ENCODE results near the gene PITPNC1. TPM values are rescaled to one million over a fixed set of nuclear protein-coding genes. Genes with fewer than 3 reads are reported as not detected.
"Not testable (repeated sequence)": the region's sequence is repeated elsewhere in the genome, so short reads cannot be mapped to it uniquely, and the experiment has no call there.

Gene PITPNC1
- total RNA-seq, 1 donor from 2014 or later, result 13.0 TPM

GRCh38 chr17:67469208-67469980 is 92.3 kb downstream of the PITPNC1 start:
- TF ChIP-seq CTCF (IDR thresholded peaks at IDR 0.05; ENCODE audit: insufficient read depth, low read length, poor library complexity, severe bottlenecking), result no peak
- no peaks in the 10 kb centered on the region for H3K27me3 ChIP-seq (ENCODE audit: control insufficient read depth, insufficient read depth, low read length)
- DNase-seq (ENCODE audit: low read depth), result no peak
- H3K4me3 ChIP-seq (ENCODE audit: low read depth, low read length), result no peak overlapping the region
- no peaks in the 10 kb centered on the region for H3K36me3 ChIP-seq (ENCODE audit: control insufficient read depth, insufficient read depth, low read length)

- Histone ChIP-seq H3K4me3 (ENCODE audit: low read depth, low read length) (no peak overlapping the region), H3K27me3 (ENCODE audit: control insufficient read depth, insufficient read depth, low read length) (no peaks in the 10 kb centered on the region), H3K36me3 (ENCODE audit: control insufficient read depth, insufficient read depth, low read length) (no peaks in the 10 kb centered on the region)
- no peak for DNase-seq (ENCODE audit: low read depth)
- no peak for TF ChIP-seq CTCF (IDR thresholded peaks at IDR 0.05; ENCODE audit: insufficient read depth, low read length, poor library complexity, severe bottlenecking)
These were observed 93.1 kb downstream of the PITPNC1 start for GRCh38 chr17:67470163-67470562.

GRCh38 chr17:67471118-67471517 is 94.0 kb downstream of the PITPNC1 start:
- no peak overlapping the region for H3K4me3 ChIP-seq (ENCODE audit: low read depth, low read length)
- TF ChIP-seq CTCF (IDR thresholded peaks at IDR 0.05; ENCODE audit: insufficient read depth, low read length, poor library complexity, severe bottlenecking), result no peak
- H3K27me3 ChIP-seq (ENCODE audit: control insufficient read depth, insufficient read depth, low read length), result no peaks in the 10 kb centered on the region
- H3K36me3 ChIP-seq (ENCODE audit: control insufficient read depth, insufficient read depth, low read length), result no peaks in the 10 kb centered on the region
- DNase-seq (ENCODE audit: low read depth), result no peak

- H3K4me3 ChIP-seq (ENCODE audit: low read depth, low read length); H3K27me3 ChIP-seq (ENCODE audit: control insufficient read depth, insufficient read depth, low read length); H3K36me3 ChIP-seq (ENCODE audit: control insufficient read depth, insufficient read depth, low read length); DNase-seq (ENCODE audit: low read depth): not testable (repeated sequence)
These were observed 95.5 kb downstream of the PITPNC1 start for GRCh38 chr17:67472606-67473005.

GRCh38 chr17:67474081-67474661 is 97.1 kb downstream of the PITPNC1 start:
- H3K36me3 ChIP-seq (ENCODE audit: control insufficient read depth, insufficient read depth, low read length), result no peaks in the 10 kb centered on the region
- TF ChIP-seq CTCF (IDR thresholded peaks at IDR 0.05; ENCODE audit: insufficient read depth, low read length, poor library complexity, severe bottlenecking), result no peak
- no peak overlapping the region for H3K4me3 ChIP-seq (ENCODE audit: low read depth, low read length)
- H3K27me3 ChIP-seq (ENCODE audit: control insufficient read depth, insufficient read depth, low read length), result no peaks in the 10 kb centered on the region
- DNase-seq (ENCODE audit: low read depth), result no peak

- TF ChIP-seq CTCF (IDR thresholded peaks at IDR 0.05; ENCODE audit: insufficient read depth, low read length, poor library complexity, severe bottlenecking), result peak; percentile 98
- Histone ChIP-seq H3K27me3 (ENCODE audit: control insufficient read depth, insufficient read depth, low read length) (no peaks in the 10 kb centered on the region), H3K4me3 (ENCODE audit: low read depth, low read length) (no peak overlapping the region), H3K36me3 (ENCODE audit: control insufficient read depth, insufficient read depth, low read length) (no peaks in the 10 kb centered on the region)
- DNase-seq (ENCODE audit: low read depth), result peak; percentile 49
These were observed 98.3 kb downstream of the PITPNC1 start for GRCh38 chr17:67475161-67475937.

Data from kidney epithelial cell (primary cell).